Measurements from ENCODE around the gene HDAC9.
A peak's percentile ranks its signal among the peaks of the same experiment; 100 is the strongest.

Gene HDAC9

DNA sequence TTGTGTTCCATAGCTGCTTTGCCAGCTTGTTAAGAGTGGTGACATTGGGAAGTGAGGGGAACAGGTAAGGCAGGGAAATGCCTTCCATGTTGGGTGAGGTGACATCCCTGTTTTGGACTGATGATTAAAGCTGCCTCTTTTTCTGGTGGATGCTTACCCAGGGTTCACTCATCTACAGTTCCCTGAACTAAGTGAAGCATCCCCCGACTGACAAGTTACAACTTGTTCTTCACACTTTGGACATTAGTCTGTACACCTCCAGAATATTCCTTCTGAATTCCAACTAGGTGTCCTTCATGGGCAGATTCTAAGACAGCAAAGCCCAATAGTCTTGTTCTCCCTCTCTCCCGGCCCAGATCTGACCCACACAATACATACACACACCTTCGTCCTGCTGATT is 63.4 kb downstream of the HDAC9 start:
- DNase-seq = no peak

DNA sequence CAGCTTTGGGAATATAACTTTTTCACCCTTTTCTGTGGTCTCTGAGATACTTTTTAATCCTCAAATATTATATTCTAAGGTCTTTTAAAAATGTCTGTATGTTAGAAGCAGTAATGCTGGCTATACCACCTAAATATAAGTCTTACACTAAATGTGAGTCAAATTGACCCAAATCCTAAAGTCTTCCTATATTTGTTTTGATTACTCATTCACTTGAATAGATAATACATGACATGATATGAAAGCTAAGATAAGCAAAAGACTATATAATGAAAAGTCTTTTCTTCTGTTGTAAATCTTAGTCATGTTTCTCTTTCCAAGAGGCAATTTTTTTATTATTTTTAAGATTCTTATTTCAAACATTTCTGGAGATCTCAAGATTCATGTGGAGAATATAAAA is 64.2 kb downstream of the HDAC9 start:
- DNase-seq = no peak

GRCh38 chr7:18564779-18565178 is 69.2 kb downstream of the HDAC9 start:
- DNase-seq = no peak

- no peak for DNase-seq
These were observed 69.8 kb downstream of the HDAC9 start for GRCh38 chr7:18565337-18565736.

DNA sequence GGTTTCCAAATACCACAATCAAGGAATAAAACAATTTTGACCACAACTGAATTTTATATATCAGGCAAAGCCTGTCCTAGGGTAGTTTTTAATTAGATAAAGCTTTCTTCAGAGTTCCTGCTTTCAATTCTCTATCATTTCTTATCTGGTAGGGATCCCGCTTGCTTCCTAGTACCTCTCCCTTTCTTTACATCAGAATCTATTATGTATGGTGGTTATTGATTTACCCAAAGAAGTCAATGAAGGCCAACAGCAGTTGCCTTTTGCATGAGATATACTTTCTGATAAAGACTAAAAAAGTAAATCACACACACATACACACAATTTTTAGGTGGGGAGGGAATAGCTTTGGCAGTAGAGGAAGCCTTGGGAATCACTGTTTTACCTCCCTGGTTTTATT is 70.7 kb downstream of the HDAC9 start:
- no peak for DNase-seq

GRCh38 chr7:18566829-18567228 is 71.3 kb downstream of the HDAC9 start:
- no peak for DNase-seq

DNA sequence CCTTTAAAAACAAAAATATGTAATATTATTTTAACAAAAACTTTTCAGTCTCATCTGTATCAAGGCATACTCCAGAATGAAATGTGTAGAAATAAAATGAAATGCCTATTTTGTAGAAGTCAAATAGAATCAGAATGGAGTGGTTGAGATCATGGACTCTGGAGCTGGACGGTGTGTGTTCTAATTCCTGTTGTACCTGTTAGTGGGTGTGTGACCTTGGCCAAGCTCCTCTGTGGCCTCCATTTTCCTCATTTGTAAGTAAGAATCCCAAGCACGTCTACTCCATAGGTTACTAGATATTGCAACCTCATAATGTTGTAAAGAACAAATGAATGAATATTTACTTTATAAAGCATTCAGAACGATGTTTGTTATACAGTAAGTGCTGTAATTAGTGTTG is 74.9 kb downstream of the HDAC9 start:
- no peak for DNase-seq

DNA sequence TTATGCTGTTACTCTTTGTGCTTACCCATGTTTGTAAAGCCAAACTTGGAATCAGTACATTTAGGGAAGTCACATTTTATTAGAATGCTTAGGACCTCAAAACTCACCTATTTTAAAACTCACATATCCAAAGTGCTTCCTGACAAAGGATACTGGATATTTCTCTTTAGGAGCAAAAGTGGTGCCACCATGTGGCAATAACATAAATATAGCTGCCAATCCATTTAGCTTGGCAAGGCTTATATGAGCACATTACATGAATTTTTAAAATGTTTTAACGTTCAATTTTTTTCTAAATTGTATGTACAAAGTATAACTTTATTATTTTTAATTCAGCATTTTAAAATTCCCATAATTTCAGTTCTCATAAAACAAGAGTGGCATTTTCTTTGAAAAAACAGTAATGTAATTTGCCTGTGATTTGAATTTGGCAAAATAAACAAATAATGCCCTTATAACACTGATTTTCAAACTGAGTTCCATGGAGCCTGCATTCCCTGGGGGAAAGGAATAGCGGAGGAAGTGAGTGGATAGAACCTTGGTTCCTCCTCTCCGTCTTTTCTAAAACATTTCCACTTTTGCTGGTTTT is 75.4 kb downstream of the HDAC9 start:
- DNase-seq = peak; percentile 29

DNA sequence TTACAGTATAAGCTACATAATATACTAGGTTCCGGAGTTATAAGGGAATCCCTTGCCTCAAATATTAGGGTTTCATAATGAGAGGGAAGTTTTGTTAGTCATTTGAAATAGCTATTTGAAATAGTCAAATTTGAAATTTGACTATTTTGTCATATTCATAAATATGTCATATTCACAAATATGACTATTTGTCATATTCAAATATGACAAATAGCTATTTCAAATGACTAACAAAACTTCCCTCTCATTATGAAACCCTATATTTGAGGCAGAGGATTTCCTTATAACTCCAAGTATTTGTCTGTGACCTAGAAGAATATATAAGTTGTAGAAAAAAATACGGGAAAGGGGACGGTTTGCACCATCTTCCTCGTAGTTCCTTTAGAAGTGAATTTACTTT is 76.6 kb downstream of the HDAC9 start:
- no peak for DNase-seq

- DNase-seq = no peak
These were observed 77.3 kb downstream of the HDAC9 start for GRCh38 chr7:18572885-18573284.

- DNase-seq = no peak
These were observed 78.1 kb downstream of the HDAC9 start for GRCh38 chr7:18573410-18574234.

- DNase-seq = no peak
These were observed 78.6 kb downstream of the HDAC9 start for GRCh38 chr7:18574235-18574540.

DNA sequence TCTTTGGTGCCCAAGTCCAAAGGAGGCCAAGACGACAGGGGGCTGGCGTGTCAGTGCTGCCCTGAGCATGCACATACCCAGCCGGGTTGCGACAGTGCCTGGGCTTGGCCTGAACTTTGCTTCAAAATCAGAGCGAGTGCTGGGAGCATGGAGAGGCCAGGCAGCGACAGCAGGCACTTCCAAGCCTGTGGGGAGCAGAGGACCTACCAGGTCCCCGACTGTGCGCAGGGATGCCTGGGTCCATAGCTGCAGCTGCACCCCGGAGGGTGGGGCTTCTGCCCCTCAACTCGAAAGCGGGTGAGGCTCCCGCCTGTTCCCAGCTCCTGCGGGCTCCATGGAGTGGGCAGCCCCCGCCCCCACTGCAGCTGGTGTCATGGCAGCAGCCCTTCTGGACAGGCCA is 79.1 kb downstream of the HDAC9 start:
- no peak for DNase-seq

DNA sequence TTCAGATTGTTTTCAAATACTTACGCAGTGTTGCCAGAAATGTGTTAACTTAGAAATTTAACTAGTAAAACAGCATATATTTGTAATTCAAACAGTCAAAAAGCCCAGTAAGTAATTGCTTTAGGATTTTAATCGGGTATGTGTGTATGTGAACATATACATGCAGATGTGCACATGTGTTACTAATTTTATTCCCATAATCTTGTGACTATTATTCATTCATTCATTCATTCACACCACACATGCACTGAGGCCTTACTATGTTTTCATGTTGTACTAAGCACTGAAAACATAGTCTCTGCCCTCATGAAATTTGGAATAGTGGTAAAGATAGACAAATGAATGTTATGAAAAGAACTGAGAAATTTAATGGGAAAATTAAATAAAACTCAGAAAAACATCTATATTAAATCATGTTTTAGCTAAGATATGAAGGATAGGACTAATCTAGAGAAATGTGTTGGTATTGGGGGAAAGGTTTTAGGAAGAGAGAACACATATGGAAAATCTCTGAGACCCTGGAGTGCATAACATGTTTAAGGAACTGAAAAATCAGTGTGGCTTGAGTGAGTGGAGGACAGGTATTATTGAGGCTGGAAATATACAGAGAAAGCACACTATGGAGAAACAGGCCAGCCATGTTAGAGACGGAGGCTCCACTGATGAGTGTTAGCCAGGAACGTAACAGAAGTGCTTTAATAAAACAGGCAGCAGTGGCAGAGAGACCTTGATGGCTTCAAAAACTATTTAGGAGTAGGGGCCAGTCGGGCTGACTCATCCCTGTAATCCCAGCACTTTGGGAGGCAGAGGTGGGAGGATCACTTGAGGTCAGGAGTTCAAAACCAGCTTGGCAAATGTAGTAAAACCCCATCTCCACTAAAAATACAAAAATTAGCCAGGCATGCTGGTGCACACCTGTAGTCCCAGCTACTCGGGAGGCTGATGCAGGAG is 80.3 kb downstream of the HDAC9 start:
- no peak for DNase-seq

DNA sequence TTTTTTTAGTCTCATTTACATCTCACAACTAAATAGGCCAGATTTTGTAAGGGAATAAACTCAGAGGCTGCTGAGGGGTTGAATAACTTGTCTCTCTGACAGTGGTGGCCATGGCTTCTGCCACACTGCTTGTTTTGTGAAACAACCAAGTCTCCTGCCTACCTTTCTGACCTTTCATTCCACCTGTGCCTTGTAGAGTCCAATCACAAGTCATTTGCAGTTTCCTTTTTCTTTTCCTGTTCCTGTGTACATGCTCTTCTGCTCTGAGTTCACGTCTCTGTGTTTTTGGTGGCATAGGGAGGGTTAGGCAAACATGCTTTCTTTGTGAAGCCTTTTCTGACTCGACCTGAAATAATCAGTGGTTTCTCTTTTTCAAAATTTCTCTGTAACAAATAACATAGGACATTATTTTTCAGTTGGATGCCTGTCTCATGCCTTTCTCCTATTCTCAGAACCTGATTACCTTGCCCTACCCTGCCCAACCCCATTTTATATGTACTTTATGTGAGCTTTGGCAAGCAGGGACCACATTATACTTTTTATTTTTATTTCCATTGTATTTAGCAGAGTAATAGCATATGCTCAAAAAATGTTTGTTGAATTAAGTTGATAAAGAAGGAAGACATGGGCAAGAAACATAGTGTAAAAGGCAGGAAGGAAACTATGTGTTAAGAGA is 81.7 kb downstream of the HDAC9 start:
- no peak for DNase-seq

GRCh38 chr7:18579698-18580097 is 84.1 kb downstream of the HDAC9 start:
- no peak for DNase-seq

DNA sequence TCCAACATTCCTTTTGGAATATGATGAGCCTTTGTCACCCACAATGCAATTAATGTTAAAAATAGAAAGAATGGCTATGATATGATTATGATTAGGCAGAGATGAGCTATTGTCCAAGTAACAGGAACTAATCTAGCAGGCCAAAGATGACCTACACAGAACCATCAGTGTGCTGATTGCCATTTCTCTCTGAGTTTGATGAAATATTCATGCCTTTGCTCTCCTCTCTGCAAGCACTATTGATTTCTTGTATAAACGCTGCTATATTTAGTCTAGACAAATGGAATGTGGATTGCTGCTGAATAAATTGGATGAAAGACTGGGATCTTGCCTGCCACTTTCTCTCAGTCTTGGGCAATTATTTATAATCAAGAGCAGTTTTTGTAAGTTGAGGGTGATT is 85.4 kb downstream of the HDAC9 start:
- no peak for DNase-seq

GRCh38 chr7:18583305-18583704 is 87.8 kb downstream of the HDAC9 start:
- no peak for DNase-seq

- DNase-seq = no peak
These were observed 94.7 kb downstream of the HDAC9 start for GRCh38 chr7:18590241-18590640.

GRCh38 chr7:18590744-18591340 is 95.3 kb downstream of the HDAC9 start:
- no peak for DNase-seq

DNA sequence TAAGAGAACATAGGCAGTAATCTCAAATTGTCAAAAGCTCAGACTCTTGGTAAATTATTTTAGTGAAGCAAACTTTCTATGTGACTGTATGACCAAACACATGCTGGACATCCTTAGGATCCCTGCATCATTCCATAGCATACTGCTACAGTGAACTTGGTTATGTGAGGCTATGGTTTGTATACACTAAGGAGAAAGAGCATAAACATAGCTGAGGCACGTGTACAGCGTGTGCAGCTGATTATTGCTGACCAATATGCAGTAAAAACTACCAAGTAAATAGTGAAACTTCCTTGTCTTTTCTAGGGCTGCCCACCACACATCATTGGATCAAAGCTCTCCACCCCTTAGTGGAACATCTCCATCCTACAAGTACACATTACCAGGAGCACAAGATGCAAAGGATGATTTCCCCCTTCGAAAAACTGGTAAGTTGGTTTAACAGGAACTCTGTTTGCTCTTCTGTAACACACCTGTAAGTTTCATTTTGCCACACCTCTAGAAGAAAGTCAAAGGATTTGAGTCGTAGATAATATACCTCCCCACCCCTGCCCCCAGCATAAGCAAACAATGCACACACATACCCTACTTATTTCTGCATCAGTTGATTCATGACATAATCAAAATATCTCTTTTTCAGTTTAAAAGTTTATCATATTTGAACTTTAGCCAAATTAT is 98.2 kb downstream of the HDAC9 start:
- DNase-seq = no peak

DNA sequence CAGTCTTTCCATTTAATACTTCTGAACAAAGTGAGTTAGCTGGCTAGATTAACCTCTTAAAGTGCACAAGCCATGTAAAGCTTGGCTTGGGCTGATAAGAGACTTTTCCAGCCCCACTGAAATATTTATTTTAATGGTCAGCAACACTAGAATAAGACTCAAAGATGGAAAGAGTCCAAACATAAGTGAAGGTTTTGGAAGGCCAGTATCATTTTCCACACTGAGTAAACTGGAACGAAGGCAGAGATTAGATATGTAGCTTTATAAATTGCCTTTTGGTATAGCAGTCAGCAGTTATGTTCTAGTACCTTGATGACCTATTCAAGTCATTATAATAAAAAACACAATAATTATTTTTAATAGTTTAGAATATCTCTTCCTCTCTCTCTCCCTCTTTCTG is 102.2 kb downstream of the HDAC9 start:
- no peak for DNase-seq

Measured in NCI-H1436 (cell line).